CD4-positive, alpha-beta T cell treated with Interleukin-6 for 4 hours (primary cell): Measurements from ENCODE around the gene HLA-DRB1.
"Not testable (repeated sequence)": the region's sequence is repeated elsewhere in the genome, so short reads cannot be mapped to it uniquely, and the experiment has no call there.

Experiments used
- DNase-seq: peaks from one replicate; pipeline ENCODE4 v3.0.0-alpha.2; 2020; ENCODE audit warnings: mixed read lengths

The HLA-DRB1 gene

GRCh38 chr6:32589596-32590449 lies at the start of gene HLA-DRB1:
Gene HLA-DRB1 (minus strand): TSS chr6:32589848. CDS start chr6:32589742, 106 bp downstream.
- DNase-seq, result peak; percentile 2

GRCh38 chr6:32638532-32639219 lies 49.0 kb upstream of the HLA-DRB1 start:
- no peak for DNase-seq

GRCh38 chr6:32637883-32638282 lies 48.2 kb upstream of the HLA-DRB1 start:
- no peak for DNase-seq

GRCh38 chr6:32637219-32637880 lies 47.7 kb upstream of the HLA-DRB1 start, which contains the start of gene HLA-DQA1:
Gene HLA-DQA1 (plus strand): TSS chr6:32637406. CDS start chr6:32637459, 53 bp downstream.
- no peak for DNase-seq

- no peak for DNase-seq
Observed at GRCh38 chr6:32635526-32636123, 46.0 kb upstream of the HLA-DRB1 start.

GRCh38 chr6:32629793-32630192 lies 40.1 kb upstream of the HLA-DRB1 start:
- not testable (repeated sequence) for DNase-seq

GRCh38 chr6:32627831-32628230 lies 38.2 kb upstream of the HLA-DRB1 start:
- peak; percentile 30 for DNase-seq

- DNase-seq, result no peak
Observed at GRCh38 chr6:32627249-32627648, 37.6 kb upstream of the HLA-DRB1 start.

- no peak for DNase-seq
Observed at GRCh38 chr6:32625137-32625536, 35.5 kb upstream of the HLA-DRB1 start.

DNA sequence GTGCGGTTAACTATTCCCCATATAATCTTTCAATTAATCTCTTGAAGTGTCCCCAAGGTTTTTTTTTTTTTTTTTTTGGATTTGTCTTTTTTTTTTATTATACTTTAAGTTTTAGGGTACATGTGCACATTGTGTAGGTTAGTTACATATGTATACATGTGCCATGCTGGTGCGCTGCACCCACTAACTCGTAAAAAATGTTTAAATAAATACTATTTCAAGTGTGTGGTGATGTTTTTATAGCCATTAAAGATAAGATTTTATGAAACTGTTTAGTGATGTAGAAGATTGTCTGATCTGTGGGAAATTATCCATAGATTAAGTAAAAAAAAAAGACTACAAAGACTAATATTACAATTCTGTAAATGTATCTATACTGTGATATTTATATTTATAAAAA lies 34.9 kb upstream of the HLA-DRB1 start:
- no peak for DNase-seq

GRCh38 chr6:32623693-32624092 lies 34.0 kb upstream of the HLA-DRB1 start:
- DNase-seq, result peak; percentile 6

DNA sequence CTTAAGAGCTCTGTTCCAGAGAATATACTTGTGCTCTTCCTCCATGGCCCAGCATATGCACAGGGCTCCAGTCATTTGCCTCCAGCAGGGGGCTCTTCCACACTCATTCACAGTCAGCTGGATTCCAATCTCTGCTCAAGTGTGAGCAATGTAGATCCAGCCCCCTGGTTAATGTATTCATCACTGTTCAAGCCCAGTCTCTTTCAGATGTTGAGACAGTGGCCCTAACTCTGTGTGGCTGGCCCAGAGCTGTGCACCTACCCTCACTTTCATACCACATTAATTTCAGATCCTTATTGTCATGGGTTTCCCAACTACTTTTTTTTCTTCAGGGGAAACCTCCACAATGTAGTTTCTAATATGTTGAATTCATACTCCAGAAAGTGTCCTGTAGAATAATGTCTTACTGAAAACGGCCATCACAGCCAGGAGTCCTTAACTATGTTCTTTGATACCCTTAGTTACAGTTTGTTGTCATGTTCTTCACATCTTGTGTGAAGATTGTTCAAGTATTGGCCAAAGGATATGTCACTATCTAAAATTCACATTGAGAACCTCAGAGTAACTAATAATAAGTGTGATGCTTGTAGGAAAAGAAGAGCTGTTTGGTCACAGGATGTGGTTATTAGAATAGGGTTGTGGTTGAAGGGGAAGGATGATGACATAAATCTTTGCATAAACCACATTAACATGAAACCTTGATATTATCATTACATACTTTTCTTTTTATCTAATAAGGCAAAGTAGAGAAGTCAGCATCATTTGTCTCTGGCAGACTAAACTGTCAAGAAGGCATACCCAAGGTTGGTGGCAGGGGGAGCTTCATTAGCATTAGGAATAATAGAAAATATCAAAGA lies 33.1 kb upstream of the HLA-DRB1 start:
- peak; percentile 45 for DNase-seq

DNA sequence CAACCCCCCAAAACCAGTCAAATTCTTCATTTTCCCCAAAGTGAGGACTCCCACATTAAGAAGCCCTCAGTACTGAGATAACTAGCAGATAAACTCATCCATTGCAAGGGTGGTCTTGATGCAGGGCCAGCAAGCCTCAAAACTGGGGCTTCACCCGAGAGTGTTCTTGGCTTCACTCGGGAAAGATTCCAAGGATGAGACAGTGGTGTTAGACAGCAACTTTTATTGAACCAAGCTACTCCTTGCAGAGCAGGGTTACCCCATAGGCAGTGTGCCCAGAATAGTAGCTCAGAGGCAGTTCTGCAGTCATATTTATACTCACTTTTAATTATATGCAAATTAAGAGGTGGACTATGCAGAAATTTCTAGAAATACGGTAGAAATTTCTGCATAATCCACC lies 31.7 kb upstream of the HLA-DRB1 start:
- DNase-seq, result no peak

- DNase-seq, result no peak
Observed at GRCh38 chr6:32617751-32618150, 28.1 kb upstream of the HLA-DRB1 start.

- no peak for DNase-seq
Observed at GRCh38 chr6:32615885-32616532, 26.4 kb upstream of the HLA-DRB1 start.

DNA sequence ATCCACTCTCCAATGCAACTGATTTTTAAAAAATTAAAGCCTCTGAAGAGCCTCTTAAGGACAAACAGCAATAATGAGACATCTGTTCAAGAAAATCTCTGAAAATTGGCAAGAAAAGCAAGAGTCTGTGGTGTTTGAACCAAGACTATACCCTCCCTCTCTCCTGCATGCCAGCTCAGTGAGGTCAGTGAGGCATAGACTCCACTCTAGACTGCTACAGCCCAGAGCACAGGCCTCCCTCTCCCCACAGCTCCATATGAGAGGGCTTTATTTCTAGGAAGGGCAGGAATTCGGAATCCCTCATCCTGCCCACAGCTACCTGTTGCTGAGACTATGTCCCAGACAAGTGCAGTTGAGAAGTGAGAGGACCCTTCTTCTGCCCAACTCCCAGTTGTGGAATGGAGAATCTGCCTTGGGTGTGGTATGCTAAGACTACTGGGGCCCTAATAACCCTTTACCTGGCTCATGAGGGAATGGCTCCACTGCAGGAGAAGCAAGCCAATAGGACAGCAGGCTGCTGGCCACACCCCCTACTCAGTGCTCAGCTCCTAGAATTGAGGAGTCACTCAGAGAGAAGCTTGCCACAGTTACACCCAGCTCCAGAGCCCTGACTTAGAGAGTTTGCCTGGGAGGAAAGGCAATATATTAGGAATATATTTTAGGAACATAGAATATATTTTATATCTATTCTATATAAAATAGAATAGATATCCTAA lies 24.9 kb upstream of the HLA-DRB1 start:
- DNase-seq, result no peak

GRCh38 chr6:32613475-32613874 lies 23.8 kb upstream of the HLA-DRB1 start:
- no peak for DNase-seq

DNA sequence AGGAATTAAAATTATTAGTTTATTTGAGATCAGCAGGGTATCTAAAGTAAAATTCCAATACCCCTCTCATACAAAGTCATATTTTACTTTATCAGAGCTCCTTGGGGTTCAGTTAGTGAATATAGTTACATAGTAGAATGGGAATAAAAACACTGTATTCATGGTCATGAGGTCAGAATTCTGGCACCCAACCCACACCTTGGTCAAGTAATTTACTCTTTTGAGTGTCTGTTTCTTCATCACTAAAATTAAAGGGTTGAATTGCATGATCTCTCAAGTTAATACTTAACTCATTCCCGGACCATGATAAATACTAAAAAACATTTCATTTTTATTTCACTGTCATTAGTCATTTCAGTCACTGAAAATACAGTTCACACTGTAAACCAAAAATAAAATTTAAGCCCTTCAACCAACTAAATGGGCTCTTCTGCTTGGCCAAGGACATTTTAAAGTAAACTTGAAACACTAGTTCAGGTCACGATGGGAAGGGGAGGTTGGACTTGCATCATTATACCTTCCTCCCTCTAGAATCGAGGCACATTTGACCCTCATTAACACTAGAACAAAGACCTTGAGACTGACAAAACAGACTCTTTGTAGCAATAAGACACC lies 21.1 kb upstream of the HLA-DRB1 start:
- no peak for DNase-seq

GRCh38 chr6:32609731-32610640 lies 20.3 kb upstream of the HLA-DRB1 start:
- peak; percentile 72 for DNase-seq
